HG03460 (cell line): ENCODE measurements around the gene ZMIZ1.
A peak's percentile ranks its signal among the peaks of the same experiment; 100 is the strongest.

ENCODE experiments used
- ATAC-seq: cut with Tn5 transposase; IDR thresholded peaks from one replicate; pipeline ENCODE4 v1.9.1; 2021; ENCODE audit not compliant: unreplicated experiment

ZMIZ1 gene

GRCh38 chr10:79347894-79348639, 279.3 kb downstream of the ZMIZ1 start:
- ATAC-seq, result peak; percentile 78

- ATAC-seq, result no peak
Measured at GRCh38 chr10:79348640-79348988, 279.8 kb downstream of the ZMIZ1 start.

DNA sequence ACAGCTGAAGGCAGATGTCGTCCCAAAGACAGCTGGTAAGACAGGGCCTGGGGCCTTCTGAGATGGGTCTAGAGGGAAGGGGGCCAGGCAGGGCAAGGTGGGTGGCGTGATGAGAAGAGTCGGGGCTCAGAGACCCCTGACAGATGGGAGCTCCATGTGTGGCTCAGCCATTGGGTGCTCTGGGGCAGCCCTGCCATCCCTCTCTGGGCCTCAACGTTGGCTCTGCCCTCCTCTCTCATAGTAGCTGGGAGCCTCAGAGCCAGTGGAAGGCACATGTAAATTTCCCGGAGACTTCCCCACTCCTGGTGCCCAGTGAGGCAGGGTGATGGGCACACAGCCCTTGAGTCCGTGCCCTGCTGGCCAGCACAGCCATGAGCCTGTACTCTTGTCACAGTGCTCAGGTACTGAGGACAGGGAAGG, 280.3 kb downstream of the ZMIZ1 start:
- ATAC-seq, result no peak

DNA sequence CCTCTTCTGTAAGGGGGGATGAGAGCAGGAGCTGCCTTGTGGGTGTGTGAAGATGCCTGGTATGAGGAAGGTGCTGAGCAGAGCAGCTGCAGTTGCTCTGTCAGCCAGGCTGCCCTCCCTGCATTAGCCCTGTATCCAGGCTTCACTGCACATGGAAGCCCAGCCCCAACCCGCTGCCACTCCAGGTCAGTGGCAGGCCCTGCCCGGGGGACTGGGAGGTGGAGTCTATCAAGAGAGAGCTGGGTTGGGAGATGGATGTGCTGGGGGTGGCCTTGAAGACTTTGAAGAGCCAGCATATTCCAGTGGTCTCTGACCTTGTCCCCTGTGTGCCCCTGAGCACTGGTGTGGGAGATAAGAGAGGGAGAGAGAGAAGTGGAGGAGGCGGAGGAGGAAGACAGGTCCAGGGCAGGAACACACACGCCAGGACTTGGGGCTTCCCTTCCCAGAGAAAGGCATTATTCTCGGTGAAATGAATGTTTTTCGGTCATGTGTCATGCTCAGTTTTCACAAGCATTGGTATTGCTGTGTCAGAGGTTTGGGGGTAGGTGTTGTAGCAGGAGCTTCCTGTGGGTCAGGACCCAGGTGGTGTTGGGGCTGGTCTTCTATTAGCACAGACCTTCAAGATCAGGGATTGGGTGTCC, 281.1 kb downstream of the ZMIZ1 start:
- no peak for ATAC-seq

DNA sequence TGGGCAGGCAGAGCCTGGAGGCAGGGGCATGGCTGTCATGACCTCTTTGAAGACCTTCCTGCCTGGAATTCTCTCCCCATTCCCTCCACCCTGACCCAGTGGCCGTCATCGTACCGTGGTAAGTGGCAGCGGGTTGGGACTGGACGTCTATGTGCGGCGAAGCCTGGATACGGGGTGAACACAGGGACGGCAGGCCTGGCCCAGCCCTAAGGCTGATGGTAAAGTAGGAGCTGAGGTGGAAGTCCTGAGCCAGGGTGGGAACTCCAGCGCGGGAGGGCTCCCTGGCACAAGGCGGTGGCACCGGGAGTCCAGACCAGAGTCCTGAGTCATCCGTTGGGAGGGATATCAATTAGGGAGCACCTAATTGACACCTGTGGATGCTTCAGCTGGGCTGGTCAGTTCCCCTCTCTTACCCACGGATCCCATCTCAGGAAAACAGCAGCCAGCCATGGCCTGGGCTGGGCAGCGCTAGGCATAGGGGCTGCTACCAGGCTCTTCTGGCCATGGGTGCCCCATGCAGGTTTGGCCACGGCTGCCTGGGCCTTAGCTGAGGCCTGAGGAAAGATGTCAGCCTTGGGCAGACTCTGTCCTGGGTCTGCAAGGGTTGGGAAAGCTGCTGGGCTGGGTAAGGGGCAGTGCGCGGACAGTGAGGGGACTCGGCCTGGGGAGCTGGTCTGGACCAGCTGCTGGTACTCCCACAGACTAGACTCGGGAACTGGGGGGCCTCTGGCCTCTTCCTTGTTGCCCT, 281.8 kb downstream of the ZMIZ1 start:
- ATAC-seq, result no peak

- ATAC-seq, result no peak
Measured at GRCh38 chr10:79351332-79351731, 282.6 kb downstream of the ZMIZ1 start.

- no peak for ATAC-seq
Measured at GRCh38 chr10:79352035-79352877, 283.5 kb downstream of the ZMIZ1 start.

- ATAC-seq, result no peak
Measured at GRCh38 chr10:79353000-79353406, 284.2 kb downstream of the ZMIZ1 start.

DNA sequence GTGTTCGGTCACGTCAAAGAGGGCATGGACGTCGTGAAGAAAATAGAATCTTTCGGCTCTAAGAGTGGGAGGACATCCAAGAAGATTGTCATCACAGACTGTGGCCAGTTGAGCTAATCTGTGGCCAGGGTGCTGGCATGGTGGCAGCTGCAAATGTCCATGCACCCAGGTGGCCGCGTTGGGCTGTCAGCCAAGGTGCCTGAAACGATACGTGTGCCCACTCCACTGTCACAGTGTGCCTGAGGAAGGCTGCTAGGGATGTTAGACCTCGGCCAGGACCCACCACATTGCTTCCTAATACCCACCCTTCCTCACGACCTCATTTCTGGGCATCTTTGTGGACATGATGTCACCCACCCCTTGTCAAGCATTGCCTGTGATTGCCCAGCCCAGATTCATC, 285.0 kb downstream of the ZMIZ1 start:
- no peak for ATAC-seq

DNA sequence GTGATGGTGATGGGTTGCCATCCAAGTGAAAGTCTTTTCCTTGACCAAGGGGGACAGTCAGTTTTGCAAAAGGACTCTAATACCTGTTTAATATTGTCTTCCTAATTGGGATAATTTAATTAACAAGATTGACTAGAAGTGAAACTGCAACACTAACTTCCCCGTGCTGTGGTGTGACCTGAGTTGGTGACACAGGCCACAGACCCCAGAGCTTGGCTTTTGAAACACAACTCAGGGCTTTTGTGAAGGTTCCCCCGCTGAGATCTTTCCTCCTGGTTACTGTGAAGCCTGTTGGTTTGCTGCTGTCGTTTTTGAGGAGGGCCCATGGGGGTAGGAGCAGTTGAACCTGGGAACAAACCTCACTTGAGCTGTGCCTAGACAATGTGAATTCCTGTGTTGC, 285.4 kb downstream of the ZMIZ1 start:
- no peak for ATAC-seq

DNA sequence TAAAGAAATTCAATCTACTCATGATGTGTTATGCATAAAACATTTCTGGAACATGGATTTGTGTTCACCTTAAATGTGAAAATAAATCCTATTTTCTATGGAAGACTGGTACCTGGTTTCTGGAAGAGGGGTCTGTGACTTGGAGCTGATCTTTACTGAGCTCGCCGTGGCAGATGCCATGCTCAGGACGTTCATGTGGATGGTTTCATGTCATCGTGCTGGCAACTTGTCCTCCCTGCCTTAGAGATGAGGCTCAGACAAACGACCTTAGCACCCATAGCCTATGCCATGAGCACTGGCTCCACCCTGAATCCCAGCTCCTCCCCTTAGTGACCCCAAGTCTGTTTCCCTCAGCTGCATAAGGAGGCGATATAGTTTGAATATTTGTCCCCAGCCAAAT, 285.8 kb downstream of the ZMIZ1 start:
- ATAC-seq, result no peak

GRCh38 chr10:79355420-79356017, 286.8 kb downstream of the ZMIZ1 start:
- ATAC-seq, result no peak

DNA sequence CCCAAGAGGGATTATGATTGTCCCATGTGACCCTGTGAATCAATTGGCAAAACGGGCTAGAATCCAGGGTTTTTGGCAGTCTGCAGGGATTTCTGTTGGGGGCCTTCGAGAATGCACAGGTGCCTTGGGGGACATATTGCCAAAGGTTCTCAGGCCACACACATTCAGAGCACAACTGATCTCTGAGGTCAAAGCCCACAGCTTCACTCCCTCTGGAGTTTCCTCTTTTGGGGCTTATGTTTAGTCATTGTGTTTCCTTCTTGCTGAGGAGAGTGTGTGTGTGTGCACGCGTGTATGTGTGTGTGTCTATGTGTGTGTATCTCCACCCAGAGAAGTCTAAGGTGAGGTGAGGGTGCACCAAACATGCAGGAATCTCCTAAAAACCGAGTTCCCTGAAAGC, 287.3 kb downstream of the ZMIZ1 start:
- ATAC-seq, result no peak

DNA sequence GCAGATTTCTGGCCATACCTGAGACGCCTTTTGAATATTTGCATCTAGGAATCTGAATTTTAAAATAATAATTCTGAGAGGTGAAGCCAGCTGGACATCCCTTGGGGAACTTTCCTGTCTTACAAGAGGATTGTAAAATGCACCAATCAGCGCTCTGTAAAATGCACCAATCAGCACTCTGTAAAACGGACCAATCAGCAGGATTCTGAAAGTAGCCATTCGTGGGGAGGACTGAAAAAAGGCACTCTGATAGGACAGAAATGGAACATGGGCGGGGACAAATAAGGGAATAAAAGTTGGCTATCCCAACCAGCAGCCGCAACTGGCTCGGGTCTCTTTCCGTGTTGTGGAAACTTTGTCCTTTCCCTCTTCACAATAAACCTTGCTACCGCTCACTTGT, 288.4 kb downstream of the ZMIZ1 start:
- ATAC-seq, result no peak

- no peak for ATAC-seq
Measured at GRCh38 chr10:79358811-79359210, 290.0 kb downstream of the ZMIZ1 start.

DNA sequence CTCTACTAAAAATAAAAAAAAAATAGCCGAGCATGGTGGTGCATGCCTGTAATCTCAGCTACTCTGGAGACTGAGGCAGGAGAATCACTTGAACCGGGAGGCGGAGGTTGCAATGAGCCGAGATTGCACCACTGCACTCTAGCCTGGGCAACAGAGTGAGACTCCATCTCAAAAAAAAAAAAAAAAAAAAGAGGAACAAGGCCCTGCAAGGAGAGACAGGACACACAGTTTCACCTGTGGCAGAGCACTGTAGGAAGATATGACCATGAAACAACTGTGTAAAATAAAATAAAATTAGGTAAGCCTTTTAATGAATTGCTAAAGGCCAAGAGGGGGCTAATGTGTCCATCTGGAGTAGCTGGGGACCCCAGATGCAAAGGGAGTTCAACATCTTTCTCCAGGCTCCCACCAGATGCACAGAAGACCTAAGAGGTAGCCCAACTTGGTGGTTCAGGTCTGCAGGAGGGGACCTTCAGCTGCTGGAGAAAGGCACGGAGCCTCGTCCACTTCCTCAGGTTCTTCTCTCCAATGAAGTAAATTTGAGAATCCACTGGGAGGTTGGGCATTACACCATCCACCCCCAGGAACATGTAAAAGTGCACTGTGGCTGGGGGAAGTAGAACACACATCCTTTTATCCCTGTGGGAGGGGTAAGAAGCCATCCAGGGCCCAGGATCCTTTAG, 291.2 kb downstream of the ZMIZ1 start:
- ATAC-seq, result no peak

DNA sequence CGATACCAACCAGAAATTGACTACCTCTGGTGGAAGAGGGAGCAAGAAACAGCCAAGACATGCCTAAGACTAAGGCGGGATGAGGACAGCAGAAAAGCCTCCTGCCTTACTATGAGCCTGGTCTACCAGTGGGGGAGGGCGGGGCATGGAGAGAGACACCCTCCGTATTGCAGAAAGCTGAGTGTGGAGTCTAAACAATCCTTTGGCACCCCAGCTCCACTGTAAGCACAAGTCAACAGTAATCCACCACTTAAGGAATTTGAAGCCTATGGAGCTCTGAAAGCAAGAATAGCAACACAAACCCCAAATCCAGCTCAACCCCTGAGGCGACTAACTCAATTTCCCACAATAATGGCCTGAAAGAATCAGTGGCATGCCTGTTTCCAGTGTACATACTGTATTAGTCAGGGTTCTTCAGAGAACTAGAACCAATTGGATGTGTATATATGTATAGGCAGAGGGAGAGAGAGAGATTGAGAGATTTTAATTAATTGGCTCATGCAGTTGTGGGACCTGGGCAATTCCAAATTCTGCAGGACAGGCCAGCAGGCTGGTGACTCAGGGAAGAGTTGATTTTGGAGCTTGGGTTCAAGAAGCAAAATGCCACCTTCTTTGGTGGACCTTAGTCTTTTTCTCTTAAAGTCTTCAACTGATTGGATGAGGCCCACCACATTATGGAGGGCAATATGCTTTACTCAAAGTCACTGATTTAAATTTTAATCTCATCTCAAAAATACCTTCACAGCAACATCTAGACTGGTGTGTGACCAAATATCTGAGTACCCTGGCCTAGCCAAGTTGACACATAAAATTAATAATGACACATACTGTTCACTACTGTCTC, 292.0 kb downstream of the ZMIZ1 start:
- ATAC-seq, result no peak

GRCh38 chr10:79361726-79362397, 293.1 kb downstream of the ZMIZ1 start:
- no peak for ATAC-seq
